MM.1S (cell line): Measurements from ENCODE around the gene POLD1.

Source experiments
- DNase-seq: peaks from one replicate; pipeline ENCODE4 v3.0.0-alpha.2; 2015
- H2AFZ ChIP-seq: fragments of 300-600 bp; sonication (generic); 2 replicates; pipeline ENCODE4 v1.6.0; 2016; ENCODE audit warnings: antibody characterized with exemption, low read length
- H3F3A ChIP-seq: fragments of 300-600 bp; sonication (generic); 2 replicates; pipeline ENCODE4 v1.6.1; 2016; ENCODE audit warnings: mild to moderate bottlenecking, antibody characterized with exemption, low read length, moderate library complexity, mixed read lengths; ENCODE audit not compliant: insufficient read depth
- H3K27ac ChIP-seq: fragments of 300-600 bp; sonication (generic); 2 replicates; pipeline ENCODE4 v1.5.1; 2016; ENCODE audit warnings: mild to moderate bottlenecking, low read length
- H3K27me3 ChIP-seq: fragments of 300-600 bp; sonication (generic); replicated peaks from 2 replicates; pipeline ENCODE4 v1.6.0; 2016; ENCODE audit warnings: low read length; ENCODE audit not compliant: insufficient read depth
- H3K36me3 ChIP-seq: fragments of 300-600 bp; sonication (generic); replicated peaks from 2 replicates; pipeline ENCODE4 v1.6.1; 2016; ENCODE audit warnings: mild to moderate bottlenecking, low read length, mixed read lengths; ENCODE audit not compliant: insufficient read depth
- H3K4me1 ChIP-seq: fragments of 300-600 bp; sonication (generic); 2 replicates; pipeline ENCODE4 v1.6.1; 2016; ENCODE audit warnings: low read length, mixed read lengths
- H3K4me2 ChIP-seq: fragments of 300-600 bp; sonication (generic); 2 replicates; pipeline ENCODE4 v1.6.0; 2016; ENCODE audit warnings: low read depth, low read length
- H3K4me3 ChIP-seq: fragments of 300-600 bp; sonication (generic); 2 replicates; pipeline ENCODE4 v1.5.1; 2016; ENCODE audit warnings: low read length, mixed read lengths
- H3K79me2 ChIP-seq: fragments of 300-600 bp; sonication (generic); 2 replicates; pipeline ENCODE4 v1.6.1; 2016; ENCODE audit warnings: mixed run types, low read length, mixed read lengths
- H3K9ac ChIP-seq: fragments of 300-600 bp; sonication (generic); 2 replicates; pipeline ENCODE4 v1.6.1; 2016; ENCODE audit warnings: low read length, mixed read lengths
- H3K9me2 ChIP-seq: fragments of 300-600 bp; sonication (generic); replicated peaks from 2 replicates; pipeline ENCODE4 v1.6.1; 2016; ENCODE audit warnings: mild to moderate bottlenecking, low read length, mixed read lengths; ENCODE audit not compliant: insufficient read depth
- H3K9me3 ChIP-seq: fragments of 300-600 bp; sonication (generic); replicated peaks from 2 replicates; pipeline ENCODE4 v1.6.1; 2016; ENCODE audit warnings: mild to moderate bottlenecking, low read length, mixed read lengths; ENCODE audit not compliant: insufficient read depth
- H4K20me1 ChIP-seq: fragments of 300-600 bp; sonication (generic); 2 replicates; pipeline ENCODE4 v1.6.1; 2016; ENCODE audit warnings: mild to moderate bottlenecking, low read length, moderate library complexity, mixed read lengths; ENCODE audit not compliant: insufficient read depth
- EZH2 ChIP-seq: fragments of 300-600 bp; sonication (generic); optimal IDR thresholded peaks from 2 replicates; pipeline ENCODE3; 2017; ENCODE audit warnings: low read depth, mild to moderate bottlenecking, antibody characterized with exemption, low read length, mixed read lengths
- EZH2phosphoT487 ChIP-seq: fragments of 300-600 bp; sonication (generic); IDR thresholded peaks from 2 replicates; pipeline ENCODE4 v1.6.1; 2018; ENCODE audit warnings: antibody characterized with exemption, low read length
- TF ChIP-seq, protein P1 (sequence below): fragments of 300-600 bp; sonication (generic); IDR thresholded peaks from 2 replicates; pipeline ENCODE4 v1.5.1; 2016; ENCODE audit warnings: antibody characterized with exemption, low read length, mixed read lengths

POLD1 gene

DNA sequence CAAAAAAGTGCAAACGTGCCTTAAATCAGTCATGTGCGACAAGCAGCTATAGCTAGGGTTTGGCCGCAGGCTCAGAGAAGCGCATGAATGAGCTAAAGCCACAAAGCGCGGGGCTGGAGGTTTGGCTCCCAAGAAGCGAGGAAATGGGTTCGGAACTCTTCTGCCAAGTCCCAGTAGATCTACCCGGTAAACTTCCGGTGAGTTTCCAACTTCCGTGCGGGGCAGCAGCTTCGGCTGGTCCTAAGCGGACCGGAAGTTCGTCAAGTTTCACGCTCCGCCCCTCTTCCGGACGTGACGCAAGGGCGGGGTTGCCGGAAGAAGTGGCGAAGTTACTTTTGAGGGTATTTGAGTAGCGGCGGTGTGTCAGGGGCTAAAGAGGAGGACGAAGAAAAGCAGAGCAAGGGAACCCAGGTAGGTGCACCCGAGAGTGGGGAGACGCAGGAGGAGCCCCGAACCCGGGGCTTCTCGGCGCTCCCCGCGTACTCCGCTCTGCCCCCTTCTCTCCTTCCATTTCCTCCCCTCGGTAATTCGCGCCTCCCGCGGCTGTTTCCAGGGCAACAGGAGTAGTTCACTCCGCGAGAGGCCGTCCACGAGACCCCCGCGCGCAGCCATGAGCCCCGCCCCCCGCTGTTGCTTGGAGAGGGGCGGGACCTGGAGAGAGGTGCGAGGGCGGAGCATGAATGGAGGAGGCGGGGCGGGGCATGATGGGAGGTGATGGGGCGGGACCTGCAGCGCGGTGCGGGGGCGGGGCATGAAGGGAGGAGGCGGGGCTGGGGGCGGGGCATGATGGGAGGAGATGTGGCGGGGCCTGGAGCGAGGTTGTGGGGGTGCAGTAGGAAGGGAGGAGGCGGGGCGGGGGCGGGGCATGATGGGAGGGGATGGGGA, 7.7 kb upstream of the POLD1 start, which contains the start of gene NR1H2:
NR1H2 (plus strand) TSS at position 292 of the 885 bp plus-strand sequence. CDS start 1,149 bp downstream, outside the sequence.
- Histone ChIP-seq H3K27ac (peak within 1 kb of the TSS; percentile 98), H2AFZ (peak within 1 kb of the TSS; percentile 75)
- no peak for TF ChIP-seq EZH2phosphoT487
- no peak for TF ChIP-seq EZH2
- TF ChIP-seq, protein P1, sequence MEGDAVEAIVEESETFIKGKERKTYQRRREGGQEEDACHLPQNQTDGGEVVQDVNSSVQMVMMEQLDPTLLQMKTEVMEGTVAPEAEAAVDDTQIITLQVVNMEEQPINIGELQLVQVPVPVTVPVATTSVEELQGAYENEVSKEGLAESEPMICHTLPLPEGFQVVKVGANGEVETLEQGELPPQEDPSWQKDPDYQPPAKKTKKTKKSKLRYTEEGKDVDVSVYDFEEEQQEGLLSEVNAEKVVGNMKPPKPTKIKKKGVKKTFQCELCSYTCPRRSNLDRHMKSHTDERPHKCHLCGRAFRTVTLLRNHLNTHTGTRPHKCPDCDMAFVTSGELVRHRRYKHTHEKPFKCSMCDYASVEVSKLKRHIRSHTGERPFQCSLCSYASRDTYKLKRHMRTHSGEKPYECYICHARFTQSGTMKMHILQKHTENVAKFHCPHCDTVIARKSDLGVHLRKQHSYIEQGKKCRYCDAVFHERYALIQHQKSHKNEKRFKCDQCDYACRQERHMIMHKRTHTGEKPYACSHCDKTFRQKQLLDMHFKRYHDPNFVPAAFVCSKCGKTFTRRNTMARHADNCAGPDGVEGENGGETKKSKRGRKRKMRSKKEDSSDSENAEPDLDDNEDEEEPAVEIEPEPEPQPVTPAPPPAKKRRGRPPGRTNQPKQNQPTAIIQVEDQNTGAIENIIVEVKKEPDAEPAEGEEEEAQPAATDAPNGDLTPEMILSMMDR, result no peak

DNA sequence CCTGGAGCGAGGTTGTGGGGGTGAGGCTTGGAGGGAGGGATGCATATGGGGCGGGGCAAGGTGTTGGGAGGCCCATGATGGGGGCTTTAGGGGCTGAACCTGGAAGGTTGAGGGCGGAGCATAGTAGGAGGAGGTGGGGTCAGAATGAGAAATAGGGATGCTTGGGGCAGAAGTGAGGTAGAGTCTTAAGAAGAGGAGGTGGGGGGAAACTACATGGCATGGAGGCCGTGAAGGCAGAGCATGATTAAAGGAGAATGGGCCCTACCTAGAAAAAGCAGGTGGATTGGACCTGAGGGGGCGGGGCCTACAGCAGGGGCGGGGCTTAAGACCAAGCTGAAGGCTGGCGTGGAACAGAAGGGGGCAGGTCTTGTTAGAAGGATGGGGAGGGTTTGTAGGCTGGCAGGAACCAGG, 7.1 kb upstream of the POLD1 start:
- no peaks in the 10 kb centered on the region for H3K4me1 ChIP-seq
- H3K4me3 ChIP-seq, result no peak overlapping the region
- peaks cover 12% of the 10 kb centered on the region for H3K79me2 ChIP-seq
- H2AFZ ChIP-seq, result no peak overlapping the region
- peaks cover 2% of the 10 kb centered on the region; the same call in 1 of the 2 replicates for H3F3A ChIP-seq
- no peak overlapping the region for H3K9ac ChIP-seq
- H3K27me3 ChIP-seq, result no peaks in the 10 kb centered on the region
- H3K9me2 ChIP-seq, result no peaks in the 10 kb centered on the region
- DNase-seq, result no peak
- no peak overlapping the region for H3K27ac ChIP-seq
- peaks cover 3% of the 10 kb centered on the region; the same call in 1 of the 2 replicates for H4K20me1 ChIP-seq
- TF ChIP-seq EZH2 (no peak), EZH2phosphoT487 (no peak)
- TF ChIP-seq, protein P1, result no peak
- H3K4me2 ChIP-seq, result no peak overlapping the region
- H3K36me3 ChIP-seq, result peaks cover 5% of the 10 kb centered on the region; the same call in 1 of the 2 replicates
- no peaks in the 10 kb centered on the region for H3K9me3 ChIP-seq

More for the DNA sequence above, 7.7 kb upstream of the POLD1 start, which contains the start of gene NR1H2:
- Histone ChIP-seq H3K4me3 (peak within 1 kb of the TSS; percentile 91), H4K20me1 (peaks cover 3% of the 10 kb centered on the region; the same call in 1 of the 2 replicates), H3K27me3 (no peaks in the 10 kb centered on the region), H3K79me2 (peaks cover 12% of the 10 kb centered on the region), H3F3A (peaks cover 2% of the 10 kb centered on the region; the same call in 1 of the 2 replicates), H3K9me2 (no peaks in the 10 kb centered on the region), H3K4me2 (peak within 1 kb of the TSS; percentile 42), H3K36me3 (peaks cover 5% of the 10 kb centered on the region; the same call in 1 of the 2 replicates), H3K4me1 (no peaks in the 10 kb centered on the region), H3K9ac (peak within 1 kb of the TSS; percentile 98), H3K9me3 (no peaks in the 10 kb centered on the region)
- peak; percentile 99 for DNase-seq

DNA sequence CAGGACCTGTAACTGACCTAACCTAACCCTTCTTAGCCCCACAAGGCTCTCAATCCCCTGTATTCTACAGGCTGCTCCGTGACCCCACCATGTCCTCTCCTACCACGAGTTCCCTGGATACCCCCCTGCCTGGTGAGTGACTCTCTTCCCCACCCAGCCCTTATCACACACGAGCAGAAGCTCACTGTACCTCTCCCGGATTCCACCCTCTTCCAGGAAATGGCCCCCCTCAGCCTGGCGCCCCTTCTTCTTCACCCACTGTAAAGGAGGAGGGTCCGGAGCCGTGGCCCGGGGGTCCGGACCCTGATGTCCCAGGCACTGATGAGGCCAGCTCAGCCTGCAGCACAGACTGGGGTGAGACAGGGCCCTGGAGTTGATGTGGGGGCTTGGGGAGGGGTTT, 6.6 kb upstream of the POLD1 start:
- TF ChIP-seq EZH2phosphoT487 (no peak), EZH2 (no peak)
- TF ChIP-seq, protein P1, result no peak
- Histone ChIP-seq H3K27ac (no peak overlapping the region), H3K4me3 (no peak overlapping the region)

More for the DNA sequence above, 6.6 kb upstream of the POLD1 start:
- Histone ChIP-seq H3K27me3 (no peaks in the 10 kb centered on the region), H3K36me3 (peaks cover 5% of the 10 kb centered on the region; the same call in 1 of the 2 replicates), H3K4me1 (no peaks in the 10 kb centered on the region), H3K9ac (no peak overlapping the region), H3K9me3 (no peaks in the 10 kb centered on the region), H3K4me2 (no peak overlapping the region), H2AFZ (no peak overlapping the region), H3F3A (peaks cover 2% of the 10 kb centered on the region; the same call in 1 of the 2 replicates), H3K9me2 (no peaks in the 10 kb centered on the region), H3K79me2 (peaks cover 12% of the 10 kb centered on the region), H4K20me1 (peaks cover 3% of the 10 kb centered on the region; the same call in 1 of the 2 replicates)
- DNase-seq, result no peak
